Measurements from ENCODE around the gene NPFF.

- TF ChIP-seq MAX (IDR thresholded peaks at IDR 0.05) (no peak), RAD21 (IDR thresholded peaks at IDR 0.05; ENCODE audit: low read depth) (no peak), EP300 (IDR thresholded peaks at IDR 0.05; ENCODE audit: borderline replicate concordance) (no peak), TEAD4 (IDR thresholded peaks at IDR 0.05) (no peak), YY1 (IDR thresholded peaks at IDR 0.05; ENCODE audit: low read depth) (no peak), FOXM1 (IDR thresholded peaks at IDR 0.05; ENCODE audit: borderline replicate concordance, low read depth) (no peak)
- TF ChIP-seq, protein P1, sequence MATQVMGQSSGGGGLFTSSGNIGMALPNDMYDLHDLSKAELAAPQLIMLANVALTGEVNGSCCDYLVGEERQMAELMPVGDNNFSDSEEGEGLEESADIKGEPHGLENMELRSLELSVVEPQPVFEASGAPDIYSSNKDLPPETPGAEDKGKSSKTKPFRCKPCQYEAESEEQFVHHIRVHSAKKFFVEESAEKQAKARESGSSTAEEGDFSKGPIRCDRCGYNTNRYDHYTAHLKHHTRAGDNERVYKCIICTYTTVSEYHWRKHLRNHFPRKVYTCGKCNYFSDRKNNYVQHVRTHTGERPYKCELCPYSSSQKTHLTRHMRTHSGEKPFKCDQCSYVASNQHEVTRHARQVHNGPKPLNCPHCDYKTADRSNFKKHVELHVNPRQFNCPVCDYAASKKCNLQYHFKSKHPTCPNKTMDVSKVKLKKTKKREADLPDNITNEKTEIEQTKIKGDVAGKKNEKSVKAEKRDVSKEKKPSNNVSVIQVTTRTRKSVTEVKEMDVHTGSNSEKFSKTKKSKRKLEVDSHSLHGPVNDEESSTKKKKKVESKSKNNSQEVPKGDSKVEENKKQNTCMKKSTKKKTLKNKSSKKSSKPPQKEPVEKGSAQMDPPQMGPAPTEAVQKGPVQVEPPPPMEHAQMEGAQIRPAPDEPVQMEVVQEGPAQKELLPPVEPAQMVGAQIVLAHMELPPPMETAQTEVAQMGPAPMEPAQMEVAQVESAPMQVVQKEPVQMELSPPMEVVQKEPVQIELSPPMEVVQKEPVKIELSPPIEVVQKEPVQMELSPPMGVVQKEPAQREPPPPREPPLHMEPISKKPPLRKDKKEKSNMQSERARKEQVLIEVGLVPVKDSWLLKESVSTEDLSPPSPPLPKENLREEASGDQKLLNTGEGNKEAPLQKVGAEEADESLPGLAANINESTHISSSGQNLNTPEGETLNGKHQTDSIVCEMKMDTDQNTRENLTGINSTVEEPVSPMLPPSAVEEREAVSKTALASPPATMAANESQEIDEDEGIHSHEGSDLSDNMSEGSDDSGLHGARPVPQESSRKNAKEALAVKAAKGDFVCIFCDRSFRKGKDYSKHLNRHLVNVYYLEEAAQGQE (IDR thresholded peaks at IDR 0.05; ENCODE audit: low read depth), result no peak
- TF ChIP-seq, protein P2, sequence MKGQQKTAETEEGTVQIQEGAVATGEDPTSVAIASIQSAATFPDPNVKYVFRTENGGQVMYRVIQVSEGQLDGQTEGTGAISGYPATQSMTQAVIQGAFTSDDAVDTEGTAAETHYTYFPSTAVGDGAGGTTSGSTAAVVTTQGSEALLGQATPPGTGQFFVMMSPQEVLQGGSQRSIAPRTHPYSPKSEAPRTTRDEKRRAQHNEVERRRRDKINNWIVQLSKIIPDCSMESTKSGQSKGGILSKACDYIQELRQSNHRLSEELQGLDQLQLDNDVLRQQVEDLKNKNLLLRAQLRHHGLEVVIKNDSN (IDR thresholded peaks at IDR 0.05), result no peak
Observed at GRCh38 chr12:53467082-53467481, 40.2 kb downstream of the NPFF start.
